Kidney tubule cell (primary cell): ENCODE measurements around the gene OR7A17.

Experiments used
- DNase-seq: peaks from one replicate; pipeline ENCODE4 v3.0.0-alpha.2; 2018; ENCODE audit warnings: low spot score

The OR7A17 gene

GRCh38 chr19:14886032-14886431, at the start of gene OR7A17:
TSS of gene OR7A17 (minus strand) at chr19:14886132. CDS start at chr19:14881355, 4,777 bp downstream.
- DNase-seq: no peak

- DNase-seq: no peak
Observed at GRCh38 chr19:14933506-14933905, 47.6 kb upstream of the OR7A17 start.

- no peak for DNase-seq
Observed at GRCh38 chr19:14916848-14917247, 30.9 kb upstream of the OR7A17 start.

GRCh38 chr19:14915116-14915515, 29.2 kb upstream of the OR7A17 start:
- no peak for DNase-seq

- no peak for DNase-seq
Observed at GRCh38 chr19:14906711-14907110, 20.8 kb upstream of the OR7A17 start.

GRCh38 chr19:14901675-14902260, 15.8 kb upstream of the OR7A17 start:
- no peak for DNase-seq

- no peak for DNase-seq
Observed at GRCh38 chr19:14890643-14891379, 4.9 kb upstream of the OR7A17 start.

- DNase-seq: no peak
Observed at GRCh38 chr19:14889994-14890642, 4.2 kb upstream of the OR7A17 start.

GRCh38 chr19:14871619-14872230, 14.2 kb downstream of the OR7A17 start:
- DNase-seq: peak; percentile 13

GRCh38 chr19:14868497-14868896, 17.4 kb downstream of the OR7A17 start:
- DNase-seq: no peak

- no peak for DNase-seq
Observed at GRCh38 chr19:14848822-14849221, 37.1 kb downstream of the OR7A17 start, which contains the start of gene OR7A10. TSS of gene OR7A10 (minus strand) at chr19:14848922. CDS start at chr19:14841877, 7,045 bp downstream.

- no peak for DNase-seq
Observed at GRCh38 chr19:14843578-14843977, 42.4 kb downstream of the OR7A17 start.

GRCh38 chr19:14843169-14843568, 42.8 kb downstream of the OR7A17 start:
- no peak for DNase-seq

- no peak for DNase-seq
Observed at GRCh38 chr19:14840206-14840605, 45.7 kb downstream of the OR7A17 start.

GRCh38 chr19:14837391-14837790, 48.5 kb downstream of the OR7A17 start:
- DNase-seq: no peak

GRCh38 chr19:14835011-14835410, 50.9 kb downstream of the OR7A17 start, which contains the start of the genes OR7A5 and OR7C1:
TSS of gene OR7A5 (minus strand) at chr19:14835185. CDS start at chr19:14828241, 6,944 bp downstream.
TSS of gene OR7C1 (minus strand) at chr19:14835185. CDS start at chr19:14800136, 35,049 bp downstream.
- peak; percentile 51 for DNase-seq

GRCh38 chr19:14830702-14831101, 55.2 kb downstream of the OR7A17 start:
- peak; percentile 60 for DNase-seq
